ENCODE results near the gene EFR3B.

Gene EFR3B

GRCh38 chr2:25176541-25177181 lies 134.8 kb downstream of the EFR3B start:
- H3K27ac ChIP-seq (ENCODE audit: low read depth, low read length) = no peak overlapping the region
- no peaks in the 10 kb centered on the region for H4K20me1 ChIP-seq (ENCODE audit: low read depth, low read length)
- H3K9ac ChIP-seq (ENCODE audit: low read length) = no peak overlapping the region
- no peaks in the 10 kb centered on the region for H3K36me3 ChIP-seq (ENCODE audit: low read length)
- no peak overlapping the region for H3K4me3 ChIP-seq (ENCODE audit: insufficient read depth, low read length, poor library complexity, severe bottlenecking)
- no peak overlapping the region for H2AFZ ChIP-seq (ENCODE audit: low read depth, low read length, severe bottlenecking)
- H3K4me2 ChIP-seq (ENCODE audit: low read depth, low read length, poor library complexity, severe bottlenecking) = no peak overlapping the region
- H3F3A ChIP-seq (ENCODE audit: insufficient read depth) = no peaks in the 10 kb centered on the region
- no peaks in the 10 kb centered on the region for H3K27me3 ChIP-seq (ENCODE audit: low read length)
- no peaks in the 10 kb centered on the region for H3K79me2 ChIP-seq (ENCODE audit: insufficient read depth, low read length)
- H3K9me3 ChIP-seq (ENCODE audit: insufficient read depth, low read length) = no peaks in the 10 kb centered on the region
- TF ChIP-seq EZH2phosphoT487 (conservative IDR thresholded peaks at IDR 0.05; ENCODE audit: low read length) = no peak
- no peak for TF ChIP-seq CTCF (IDR thresholded peaks at IDR 0.05; ENCODE audit: insufficient read depth, low read length, poor library complexity, severe bottlenecking)
- H3K9me2 ChIP-seq (replicated peaks; ENCODE audit: insufficient read depth, low read length) = no peaks in the 10 kb centered on the region

GRCh38 chr2:25177211-25177611 lies 135.3 kb downstream of the EFR3B start:
- Histone ChIP-seq H3K9me3 (ENCODE audit: insufficient read depth, low read length) (no peaks in the 10 kb centered on the region; the same call in 1 of the 2 replicates), H3K27me3 (ENCODE audit: low read length) (no peaks in the 10 kb centered on the region), H3K27ac (ENCODE audit: low read depth, low read length) (no peak overlapping the region), H3K4me3 (ENCODE audit: insufficient read depth, low read length, poor library complexity, severe bottlenecking) (no peak overlapping the region), H3F3A (ENCODE audit: insufficient read depth) (no peaks in the 10 kb centered on the region), H4K20me1 (ENCODE audit: low read depth, low read length) (no peaks in the 10 kb centered on the region), H3K36me3 (ENCODE audit: low read length) (no peaks in the 10 kb centered on the region), H3K4me2 (ENCODE audit: low read depth, low read length, poor library complexity, severe bottlenecking) (no peak overlapping the region), H2AFZ (ENCODE audit: low read depth, low read length, severe bottlenecking) (no peak overlapping the region), H3K9ac (ENCODE audit: low read length) (no peak overlapping the region), H3K9me2 (replicated peaks; ENCODE audit: insufficient read depth, low read length) (no peaks in the 10 kb centered on the region), H3K79me2 (ENCODE audit: insufficient read depth, low read length) (no peaks in the 10 kb centered on the region)
- TF ChIP-seq CTCF (IDR thresholded peaks at IDR 0.05; ENCODE audit: insufficient read depth, low read length, poor library complexity, severe bottlenecking) (no peak), EZH2phosphoT487 (conservative IDR thresholded peaks at IDR 0.05; ENCODE audit: low read length) (no peak)

- H3F3A ChIP-seq (ENCODE audit: insufficient read depth) = no peaks in the 10 kb centered on the region
- no peaks in the 10 kb centered on the region for H3K9me2 ChIP-seq (replicated peaks; ENCODE audit: insufficient read depth, low read length)
- no peak overlapping the region for H3K4me2 ChIP-seq (ENCODE audit: low read depth, low read length, poor library complexity, severe bottlenecking)
- H3K36me3 ChIP-seq (ENCODE audit: low read length) = no peaks in the 10 kb centered on the region
- H3K4me3 ChIP-seq (ENCODE audit: insufficient read depth, low read length, poor library complexity, severe bottlenecking) = no peak overlapping the region
- no peaks in the 10 kb centered on the region; the same call in 1 of the 2 replicates for H3K9me3 ChIP-seq (ENCODE audit: insufficient read depth, low read length)
- TF ChIP-seq CTCF (IDR thresholded peaks at IDR 0.05; ENCODE audit: insufficient read depth, low read length, poor library complexity, severe bottlenecking) = no peak
- TF ChIP-seq EZH2phosphoT487 (conservative IDR thresholded peaks at IDR 0.05; ENCODE audit: low read length) = no peak
- H3K9ac ChIP-seq (ENCODE audit: low read length) = no peak overlapping the region
- H2AFZ ChIP-seq (ENCODE audit: low read depth, low read length, severe bottlenecking) = no peak overlapping the region
- H3K27me3 ChIP-seq (ENCODE audit: low read length) = no peaks in the 10 kb centered on the region
- no peaks in the 10 kb centered on the region for H4K20me1 ChIP-seq (ENCODE audit: low read depth, low read length)
- H3K27ac ChIP-seq (ENCODE audit: low read depth, low read length) = no peak overlapping the region
- no peaks in the 10 kb centered on the region for H3K79me2 ChIP-seq (ENCODE audit: insufficient read depth, low read length)
Measured at GRCh38 chr2:25178976-25179375, 137.1 kb downstream of the EFR3B start.
